CD14-positive monocyte (primary cell): ENCODE data around the gene MACO1. TPM values are rescaled to one million over a fixed set of nuclear protein-coding genes. Genes with fewer than 3 reads are reported as not detected.

Source experiments
- DNase-seq, 3 donors: peaks; one replicate each; pipeline ENCODE4 v3.0.0-alpha.2; 2011 to 2022
- H2AFZ ChIP-seq: 2 replicates; pipeline ENCODE4 v1.6.0; 2012; ENCODE audit warnings: mild to moderate bottlenecking, low read depth, low read length, inconsistent platforms; ENCODE audit not compliant: insufficient read depth, poor library complexity, severe bottlenecking
- H3K27ac ChIP-seq, 2 donors: 1 replicate in 1 of 2; 2 replicates in 1 of 2; pipeline ENCODE4 v1.5.1; 2012 to 2013; ENCODE audit warnings: low read length in 2 of 2, control low read depth in 1 of 2, inconsistent platforms in 1 of 2, low read depth in 1 of 2, mild to moderate bottlenecking in 1 of 2
- H3K27me3 ChIP-seq, 2 donors: one replicate each; pipeline versions ENCODE4 v1.6.0 to v1.6.1; 2011 to 2013; ENCODE audit warnings: low read length in 2 of 2; ENCODE audit not compliant: control insufficient read depth in 2 of 2, insufficient read depth in 2 of 2
- H3K36me3 ChIP-seq, 2 donors: replicated peaks in 1 of 2; 1 replicate in 1 of 2; 2 replicates in 1 of 2; pipeline versions ENCODE4 v1.5.1 to v1.6.1; 2012 to 2013; ENCODE audit warnings: low read length in 2 of 2, control low read depth in 1 of 2, inconsistent platforms in 1 of 2, mild to moderate bottlenecking in 1 of 2; ENCODE audit not compliant: insufficient read depth in 2 of 2, control insufficient read depth in 1 of 2
- H3K4me1 ChIP-seq, 2 donors: 1 replicate in 1 of 2; 2 replicates in 1 of 2; pipeline versions ENCODE4 v1.5.1 to v1.6.1; 2012 to 2013; ENCODE audit warnings: low read length in 2 of 2, control low read depth in 1 of 2, inconsistent platforms in 1 of 2, mild to moderate bottlenecking in 1 of 2, moderate library complexity in 1 of 2; ENCODE audit not compliant: insufficient read depth in 2 of 2, control insufficient read depth in 1 of 2
- H3K4me2 ChIP-seq: replicated peaks from 2 replicates; pipeline ENCODE3; 2012; ENCODE audit warnings: low read length, moderate library complexity, mild to moderate bottlenecking; ENCODE audit not compliant: poor library complexity, severe bottlenecking; ENCODE audit errors: extremely low read depth
- H3K4me3 ChIP-seq, 3 experiments: fragments of 200-600 bp in 1 of 3; sonication (generic) in 1 of 3; replicated peaks in 1 of 3; 1 replicate in 2 of 3; 2 replicates in 1 of 3; pipeline ENCODE4 v1.5.1; 2011 to 2013; ENCODE audit warnings: low read length in 3 of 3, mild to moderate bottlenecking in 3 of 3, control low read depth in 2 of 3, low read depth in 2 of 3, inconsistent platforms in 1 of 3, moderate library complexity in 1 of 3
- H3K79me2 ChIP-seq: 2 replicates; pipeline ENCODE4 v1.6.0; 2012; ENCODE audit warnings: mild to moderate bottlenecking, control low read depth, inconsistent platforms, low read length, moderate library complexity; ENCODE audit not compliant: insufficient read depth
- H3K9ac ChIP-seq: 2 replicates; pipeline ENCODE4 v1.6.0; 2017; ENCODE audit warnings: low read length, mild to moderate bottlenecking; ENCODE audit not compliant: insufficient read depth, poor library complexity, severe bottlenecking
- H3K9me3 ChIP-seq, 2 donors: replicated peaks in 1 of 2; 1 replicate in 1 of 2; 2 replicates in 1 of 2; pipeline versions ENCODE4 v1.5.1 to v1.6.1; 2012 to 2013; ENCODE audit warnings: low read length in 2 of 2, control low read depth in 1 of 2; ENCODE audit not compliant: control insufficient read depth in 1 of 2, insufficient read depth in 1 of 2
- H4K20me1 ChIP-seq: 2 replicates; pipeline ENCODE4 v1.6.0; 2012; ENCODE audit warnings: mild to moderate bottlenecking, low read length, control low read depth, moderate library complexity; ENCODE audit not compliant: insufficient read depth
- H3K27ac Mint-ChIP-seq, 7 donors: one replicate each; pipeline ENCODE4 v1.8.0; 2020; ENCODE audit warnings: mild to moderate bottlenecking in 7 of 7, mixed read lengths in 7 of 7, moderate library complexity in 6 of 7, inconsistent platforms in 2 of 7
- H3K27me3 Mint-ChIP-seq, 3 donors: one replicate each; pipeline ENCODE4 v1.8.0; 2021 to 2022; ENCODE audit warnings: low read depth in 3 of 3, mild to moderate bottlenecking in 3 of 3, mixed read lengths in 3 of 3, moderate library complexity in 3 of 3, inconsistent platforms in 1 of 3
- H3K36me3 Mint-ChIP-seq, 2 donors: one replicate each; pipeline ENCODE4 v1.8.0; 2020; ENCODE audit warnings: mixed read lengths in 2 of 2, inconsistent platforms in 1 of 2, mild to moderate bottlenecking in 1 of 2
- H3K4me1 Mint-ChIP-seq: one replicate; pipeline ENCODE4 v1.8.0; 2020; ENCODE audit warnings: mild to moderate bottlenecking, mixed read lengths
- H3K4me3 Mint-ChIP-seq, 2 donors: one replicate each; pipeline ENCODE4 v1.8.0; 2020; ENCODE audit warnings: mild to moderate bottlenecking in 2 of 2, mixed read lengths in 2 of 2, moderate library complexity in 1 of 2
- H3K9me3 Mint-ChIP-seq, 7 donors: one replicate each; pipeline ENCODE4 v1.8.0; 2020 to 2022; ENCODE audit warnings: mixed read lengths in 7 of 7, mild to moderate bottlenecking in 6 of 7, moderate library complexity in 6 of 7, inconsistent platforms in 2 of 7
- CTCF ChIP-seq: fragments of 200-600 bp; IDR thresholded peaks from one replicate; pipeline ENCODE4 v1.8.0; 2022; ENCODE audit warnings: antibody characterized with exemption, mild to moderate bottlenecking
- WGBS: methylation state at CpG from one replicate; pipeline ENCODE4 v1.1.5; 2013; ENCODE audit warnings: missing lambda C conversion rate; ENCODE audit not compliant: insufficient coverage; 5-methylcytosine and 5-hydroxymethylcytosine counted together
- intact Hi-C, 2 donors: fragments of 100-400 bp; cut with micrococcal nuclease; formaldehyde crosslinking; loops; one replicate each; pipeline versions ENCODE4 v1.15.0 to v1.15.1; 2023
- polyA plus RNA-seq, 3 donors: library from polyadenylated mRNA; depleted of rRNA in 1 of 3; unstranded in 2 of 3; stranded (reverse) in 1 of 3; fragments of 300-500 nt in 2 of 3; fragments of >200 nt in 1 of 3; fragmentation: Illumina TruSeq in 2 of 3; gene quantifications; 1 replicate in 2 of 3; 2 replicates in 1 of 3; pipeline ENCODE4 v1.2.3, GENCODE V29; 2012 to 2021

Gene MACO1
- polyA plus RNA-seq, 3 donors = 2.6 to 4.1 (median 3.9) TPM

- Histone ChIP-seq H3K79me2 (peaks cover 3% of the 10 kb centered on the region), H3K4me2 (no peak overlapping the region), H3K4me1 (peaks cover 0 to 1% of the 10 kb centered on the region in 2 donors), H3K9ac (no peak overlapping the region), H4K20me1 (no peaks in the 10 kb centered on the region), H3K36me3 (peaks cover 4 to 37% of the 10 kb centered on the region in 2 donors), H3K4me3 (no peak overlapping the region), H2AFZ (no peak overlapping the region), H3K9me3 (no peaks in the 10 kb centered on the region), H3K27me3 (no peaks in the 10 kb centered on the region), H3K27ac (no peak overlapping the region)
- no peaks in the 10 kb centered on the region for H3K9me3 Mint-ChIP-seq
- H3K4me1 Mint-ChIP-seq = peaks cover 11% of the 10 kb centered on the region
- peaks cover 36 to 61% of the 10 kb centered on the region in 2 donors for H3K36me3 Mint-ChIP-seq
- WGBS = 83% methylated on average over 1 of the region's 4 CpGs
- H3K27ac Mint-ChIP-seq = no peak overlapping the region
- peaks cover 0 to 2% (median 0%) of the 10 kb centered on the region in 3 donors for H3K27me3 Mint-ChIP-seq
- intact Hi-C loops = no loop called here
- H3K4me3 Mint-ChIP-seq = no peak overlapping the region
- no peak for DNase-seq
- TF ChIP-seq CTCF = no peak
Observed at GRCh38 chr1:25467193-25467592, 36.5 kb downstream of the MACO1 start.

DNA sequence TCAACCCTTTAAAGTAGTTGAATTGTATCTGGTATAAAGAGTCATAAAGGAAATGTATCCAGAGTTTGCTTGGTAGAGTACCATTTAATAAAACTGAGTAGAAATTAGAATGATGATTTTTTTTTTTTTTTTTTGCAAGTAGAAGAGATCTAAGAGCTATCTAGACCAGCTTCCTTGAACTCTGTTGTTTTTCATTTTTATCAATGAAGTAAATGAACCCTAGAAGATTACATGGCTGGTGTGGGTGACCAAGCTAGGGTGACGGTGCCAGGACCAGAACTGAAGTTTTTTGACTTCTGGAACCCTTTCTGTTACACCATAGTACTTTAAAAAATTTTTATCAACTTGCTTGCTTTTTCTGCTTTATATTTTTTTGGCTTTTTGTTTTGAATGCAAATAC, 36.9 kb downstream of the MACO1 start:
- Mint-ChIP-seq H3K4me1 (peaks cover 7% of the 10 kb centered on the region), H3K9me3 (no peaks in the 10 kb centered on the region), H3K27me3 (peaks cover 0 to 2% (median 0%) of the 10 kb centered on the region in 3 donors), H3K4me3 (no peak overlapping the region), H3K27ac (no peak overlapping the region), H3K36me3 (peaks cover 37 to 61% of the 10 kb centered on the region in 2 donors)
- no CpG with 5 or more reads among the region's 1 CpG for WGBS
- TF ChIP-seq CTCF = no peak
- no peaks in the 10 kb centered on the region for H3K4me1 ChIP-seq
- intact Hi-C loops = no loop called here
- H3K79me2 ChIP-seq = peaks cover 3% of the 10 kb centered on the region
- H2AFZ ChIP-seq = no peak overlapping the region
- H4K20me1 ChIP-seq = no peaks in the 10 kb centered on the region
- peaks cover 4 to 32% of the 10 kb centered on the region in 2 donors for H3K36me3 ChIP-seq
- no peaks in the 10 kb centered on the region for H3K27me3 ChIP-seq
- no peaks in the 10 kb centered on the region for H3K9me3 ChIP-seq
- DNase-seq = no peak
- H3K9ac ChIP-seq = no peak overlapping the region
- no peak overlapping the region for H3K4me2 ChIP-seq
- H3K27ac ChIP-seq = no peak overlapping the region
- no peak overlapping the region for H3K4me3 ChIP-seq
